ENCODE results near the gene MAP2K3.

Gene MAP2K3

GRCh38 chr17:21242026-21242697 is 42.3 kb upstream of the MAP2K3 start:
- no peak for TF ChIP-seq CTCF (IDR thresholded peaks at IDR 0.05; ENCODE audit: unreplicated experiment in 3 of 3)
- Mint-ChIP-seq H3K36me3 (ENCODE audit: low read depth) (no peaks in the 10 kb centered on the region), H3K9me3 (no peaks in the 10 kb centered on the region), H3K4me3 (no peak overlapping the region), H3K4me1 (no peaks in the 10 kb centered on the region), H3K27ac (no peak overlapping the region), H3K27me3 (ENCODE audit: low read depth) (no peaks in the 10 kb centered on the region)

- H3K4me1 Mint-ChIP-seq = no peaks in the 10 kb centered on the region
- H3K4me3 Mint-ChIP-seq = no peak overlapping the region
- TF ChIP-seq CTCF (IDR thresholded peaks at IDR 0.05; ENCODE audit: unreplicated experiment in 3 of 3) = no peak
- no peaks in the 10 kb centered on the region for H3K36me3 Mint-ChIP-seq (ENCODE audit: low read depth)
- H3K9me3 Mint-ChIP-seq = no peaks in the 10 kb centered on the region
- no peak overlapping the region for H3K27ac Mint-ChIP-seq
- no peaks in the 10 kb centered on the region for H3K27me3 Mint-ChIP-seq (ENCODE audit: low read depth)
Measured at GRCh38 chr17:21242780-21243515, 41.6 kb upstream of the MAP2K3 start.

DNA sequence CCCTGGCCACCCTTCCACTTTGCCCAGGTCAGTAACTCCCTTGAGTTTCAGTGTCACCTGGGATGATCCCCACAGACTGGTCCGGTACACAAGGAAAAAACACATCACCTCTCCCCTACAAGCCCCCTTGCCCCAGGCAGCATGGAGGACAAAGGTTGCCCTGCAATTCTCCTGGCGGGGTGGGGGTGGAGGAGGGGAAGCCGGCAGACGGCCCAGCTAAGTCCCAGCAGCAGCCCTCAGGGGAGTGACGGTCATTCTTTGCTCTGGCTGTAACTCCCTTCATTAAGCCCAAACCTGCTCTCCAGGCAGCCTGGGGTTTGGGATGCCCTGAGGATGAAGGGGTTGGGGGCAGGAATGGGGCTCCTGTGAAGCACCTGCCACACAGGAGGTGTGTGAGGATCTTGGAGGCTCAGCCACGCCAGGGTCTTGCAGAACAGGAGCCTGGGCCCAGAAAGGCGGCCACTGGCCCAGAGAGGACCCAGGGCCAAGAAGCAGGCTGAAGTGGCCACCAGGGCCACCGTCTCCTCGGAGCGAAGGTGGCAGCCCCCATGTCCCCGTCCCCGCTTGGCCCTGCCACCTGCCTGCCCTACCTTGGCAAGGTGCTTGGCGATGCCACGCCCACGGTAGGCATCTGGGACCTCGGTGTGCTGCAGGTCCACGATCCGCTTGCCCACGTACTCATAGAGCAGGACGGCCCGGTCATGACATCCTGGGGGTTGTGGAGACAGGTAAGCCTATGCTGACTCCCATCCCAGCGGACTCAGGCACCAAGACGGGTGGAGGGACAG is 40.8 kb upstream of the MAP2K3 start:
- Mint-ChIP-seq H3K9me3 (no peaks in the 10 kb centered on the region), H3K36me3 (ENCODE audit: low read depth) (no peaks in the 10 kb centered on the region), H3K27me3 (ENCODE audit: low read depth) (no peaks in the 10 kb centered on the region), H3K4me1 (no peaks in the 10 kb centered on the region), H3K27ac (no peak overlapping the region), H3K4me3 (no peak overlapping the region)
- TF ChIP-seq CTCF (IDR thresholded peaks at IDR 0.05; ENCODE audit: unreplicated experiment in 3 of 3) = no peak

DNA sequence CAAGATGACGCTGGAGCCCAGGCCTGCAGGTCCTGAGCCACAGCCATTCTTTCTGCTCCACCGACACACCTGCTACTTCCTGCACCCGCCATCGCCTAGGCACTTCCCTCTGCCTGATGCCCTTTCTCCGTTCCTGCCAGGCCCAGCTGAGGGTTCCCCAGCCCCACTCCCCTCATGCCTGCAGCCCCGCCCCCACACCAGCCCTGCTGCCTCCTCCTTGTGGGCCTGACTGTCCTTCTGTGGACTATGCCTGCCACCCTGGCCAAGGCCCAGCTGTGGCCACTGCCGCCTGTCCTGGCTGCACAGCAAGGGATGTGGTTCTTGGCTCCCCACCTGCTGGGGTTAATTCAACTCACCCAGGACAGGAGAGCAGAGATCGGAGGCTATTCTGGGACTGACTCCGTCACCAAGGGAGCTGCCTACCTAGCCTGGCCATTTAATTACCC is 38.8 kb upstream of the MAP2K3 start:
- no peaks in the 10 kb centered on the region for H3K9me3 Mint-ChIP-seq
- TF ChIP-seq CTCF (IDR thresholded peaks at IDR 0.05; ENCODE audit: unreplicated experiment in 3 of 3) = no peak
- no peaks in the 10 kb centered on the region for H3K27me3 Mint-ChIP-seq (ENCODE audit: low read depth)
- H3K36me3 Mint-ChIP-seq (ENCODE audit: low read depth) = no peaks in the 10 kb centered on the region
- H3K4me3 Mint-ChIP-seq = no peak overlapping the region
- no peaks in the 10 kb centered on the region for H3K4me1 Mint-ChIP-seq
- no peak overlapping the region for H3K27ac Mint-ChIP-seq

DNA sequence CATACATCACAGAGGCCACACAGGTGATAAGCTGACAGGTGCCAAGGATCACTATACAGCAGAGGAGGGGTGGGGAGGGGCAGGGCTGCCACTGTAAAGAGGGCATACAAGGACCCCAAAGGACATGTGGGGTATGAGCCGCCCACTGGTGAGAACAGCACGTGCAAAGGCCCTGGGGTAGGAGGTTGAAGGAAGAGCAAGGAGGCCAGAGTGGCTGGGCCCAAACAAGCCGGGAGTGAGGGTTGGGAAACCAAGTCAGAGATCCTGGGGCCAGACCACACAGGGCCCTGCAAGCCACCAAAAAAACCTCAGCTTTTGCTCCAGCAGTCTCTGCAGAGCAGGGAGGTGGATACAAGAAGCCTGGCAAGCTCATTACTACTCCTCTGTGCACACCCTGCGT is 37.8 kb upstream of the MAP2K3 start:
- no peaks in the 10 kb centered on the region for H3K9me3 Mint-ChIP-seq
- no peaks in the 10 kb centered on the region for H3K4me1 Mint-ChIP-seq
- H3K27me3 Mint-ChIP-seq (ENCODE audit: low read depth) = no peaks in the 10 kb centered on the region
- TF ChIP-seq CTCF (IDR thresholded peaks at IDR 0.05; ENCODE audit: unreplicated experiment in 3 of 3) = no peak
- H3K36me3 Mint-ChIP-seq (ENCODE audit: low read depth) = no peaks in the 10 kb centered on the region
- no peak overlapping the region for H3K4me3 Mint-ChIP-seq
- no peak overlapping the region for H3K27ac Mint-ChIP-seq
